Lung (tissue), 12 donors: ENCODE data around the gene PRSS2. TPM values are rescaled to one million over a fixed set of nuclear protein-coding genes. Genes with fewer than 3 reads are reported as not detected.

Experiments used
- ATAC-seq: fragments of 200-7000 bp; cut with Tn5 transposase; one replicate; pipeline ENCODE4 v1.9.1; 2020; ENCODE audit warnings: moderate number of reproducible peaks; ENCODE audit not compliant: insufficient read depth, low FRiP score
- DNase-seq, 3 donors: peaks; one replicate each; pipeline ENCODE4 v3.0.0-alpha.2; 2013 to 2017
- H3K27ac ChIP-seq, 2 donors: one replicate each; pipeline ENCODE4 v1.5.1; 2013; ENCODE audit warnings: mild to moderate bottlenecking in 2 of 2, moderate library complexity in 2 of 2, control low read depth in 1 of 2, inconsistent platforms in 1 of 2, low read depth in 1 of 2, low read length in 1 of 2
- H3K27me3 ChIP-seq, 3 donors: one replicate each; pipeline ENCODE4 v1.5.1; 2013; ENCODE audit warnings: low read length in 2 of 3; ENCODE audit not compliant: control insufficient read depth in 3 of 3, insufficient read depth in 3 of 3
- H3K36me3 ChIP-seq, 4 donors: one replicate each; pipeline ENCODE4 v1.5.1; 2013; ENCODE audit warnings: low read length in 4 of 4, mild to moderate bottlenecking in 1 of 4, moderate library complexity in 1 of 4; ENCODE audit not compliant: control insufficient read depth in 4 of 4, insufficient read depth in 4 of 4
- H3K4me1 ChIP-seq, 5 donors: one replicate each; pipeline ENCODE4 v1.5.1; 2013; ENCODE audit warnings: low read length in 5 of 5, mild to moderate bottlenecking in 2 of 5, moderate library complexity in 1 of 5; ENCODE audit not compliant: control insufficient read depth in 5 of 5, insufficient read depth in 5 of 5
- H3K4me3 ChIP-seq: one replicate; pipeline ENCODE4 v1.5.1; 2013; ENCODE audit warnings: mild to moderate bottlenecking, control low read depth, moderate library complexity
- H3K9ac ChIP-seq, 2 donors: one replicate each; pipeline ENCODE4 v1.5.1; 2013; ENCODE audit warnings: low read length in 2 of 2, control low read depth in 1 of 2; ENCODE audit not compliant: insufficient read depth in 1 of 2
- H3K9me3 ChIP-seq, 4 donors: one replicate each; pipeline ENCODE4 v1.5.1; 2013; ENCODE audit warnings: low read length in 3 of 4, mild to moderate bottlenecking in 1 of 4, moderate library complexity in 1 of 4; ENCODE audit not compliant: control insufficient read depth in 4 of 4, insufficient read depth in 3 of 4
- CTCF ChIP-seq: IDR thresholded peaks from 2 replicates; pipeline ENCODE4 v1.5.1; 2012; ENCODE audit warnings: mild to moderate bottlenecking; ENCODE audit errors: control extremely low read depth, extremely low read depth
- whole genome bisulfite sequencing, 2 donors: extraction: QIAGEN DNeasy Blood & Tissue Kit; methylation state at CpG; one replicate each; pipeline ENCODE4 v1.1.7; 2013; 5-methylcytosine and 5-hydroxymethylcytosine counted together
- polyA plus RNA-seq, 2 donors: library from polyadenylated mRNA; stranded (reverse); fragments of 200-250 nt; gene quantifications; one replicate each; pipeline ENCODE4 v1.2.1, GENCODE V29; 2013
- total RNA-seq, 2 donors: library from RNA; depleted of rRNA in 1 of 2; stranded (reverse); fragments of >200 nt in 1 of 2; gene quantifications; one replicate each; pipeline ENCODE4 v1.2.1, GENCODE V29; 2014 to 2021
- donor health status: control.
- donor health status: control.
- donor health status: Bipolar disorder and iron deficiency.
- donor health status: healthy.
- donor health status: DM: yes; HTN: yes; CAD: no.

PRSS2 gene
- total and polyA plus RNA-seq, 4 donors = 0.35 to 47.9 (median 1.7) TPM; not detected in 1

- peaks cover 0 to 28% (median 21%) of the 10 kb centered on the region in 3 donors for H3K27me3 ChIP-seq
- no peak overlapping the region for H3K4me3 ChIP-seq
- DNase-seq = no peak
- ATAC-seq = no peak
- no peak overlapping the region for H3K9ac ChIP-seq
- no peak for TF ChIP-seq CTCF
- 78 to 79% methylated on average over 3 of the region's 3 CpGs for WGBS, 2 donors
- no peaks in the 10 kb centered on the region for H3K36me3 ChIP-seq
- no peaks in the 10 kb centered on the region for H3K4me1 ChIP-seq
- no peak overlapping the region for H3K27ac ChIP-seq
- H3K9me3 ChIP-seq = peaks cover 0 to 2% (median 0%) of the 10 kb centered on the region in 4 donors
Measured at GRCh38 chr7:142790056-142790455, 19.3 kb downstream of the PRSS2 start.

GRCh38 chr7:142790555-142790954 lies 19.8 kb downstream of the PRSS2 start:
- peaks cover 0 to 33% (median 26%) of the 10 kb centered on the region in 3 donors for H3K27me3 ChIP-seq
- WGBS, 2 donors = 85 to 94% methylated on average over 1 of the region's 1 CpG

GRCh38 chr7:142791502-142791901 lies 20.7 kb downstream of the PRSS2 start:
- peaks cover 0 to 43% (median 35%) of the 10 kb centered on the region in 3 donors for H3K27me3 ChIP-seq
- WGBS, 2 donors = 87% methylated on average over 7 of the region's 7 CpGs
- H3K27ac ChIP-seq = no peak overlapping the region
- H3K9ac ChIP-seq = no peak overlapping the region
- H3K4me3 ChIP-seq = no peak overlapping the region
- H3K4me1 ChIP-seq = peaks cover 0 to 3% (median 0%) of the 10 kb centered on the region in 5 donors
- H3K9me3 ChIP-seq = peaks cover 0 to 2% (median 0%) of the 10 kb centered on the region in 4 donors
- no peak for ATAC-seq
- TF ChIP-seq CTCF = no peak
- DNase-seq = no peak
- H3K36me3 ChIP-seq = no peaks in the 10 kb centered on the region

More at GRCh38 chr7:142790555-142790954, 19.8 kb downstream of the PRSS2 start:
- DNase-seq (no peak), ATAC-seq (no peak)
- Histone ChIP-seq H3K27ac (no peak overlapping the region), H3K9ac (no peak overlapping the region), H3K4me3 (no peak overlapping the region), H3K4me1 (no peaks in the 10 kb centered on the region), H3K9me3 (peaks cover 0 to 2% (median 0%) of the 10 kb centered on the region in 4 donors), H3K36me3 (no peaks in the 10 kb centered on the region)
- TF ChIP-seq CTCF = no peak

GRCh38 chr7:142792129-142792528 lies 21.4 kb downstream of the PRSS2 start:
- H3K9me3 ChIP-seq = peaks cover 0 to 2% (median 0%) of the 10 kb centered on the region in 4 donors
- no peak for ATAC-seq
- H3K36me3 ChIP-seq = no peaks in the 10 kb centered on the region
- no peak overlapping the region for H3K27ac ChIP-seq
- no peak for DNase-seq
- peaks cover 0 to 7% (median 0%) of the 10 kb centered on the region in 5 donors for H3K4me1 ChIP-seq
- peaks cover 0 to 49% (median 35%) of the 10 kb centered on the region in 3 donors for H3K27me3 ChIP-seq
- H3K9ac ChIP-seq = no peak overlapping the region
- no peak overlapping the region for H3K4me3 ChIP-seq
- WGBS, 2 donors = 90 to 100% methylated on average over 1 of the region's 1 CpG
- TF ChIP-seq CTCF = no peak
